ENCODE results near the gene HS1BP3.

HS1BP3 gene

DNA sequence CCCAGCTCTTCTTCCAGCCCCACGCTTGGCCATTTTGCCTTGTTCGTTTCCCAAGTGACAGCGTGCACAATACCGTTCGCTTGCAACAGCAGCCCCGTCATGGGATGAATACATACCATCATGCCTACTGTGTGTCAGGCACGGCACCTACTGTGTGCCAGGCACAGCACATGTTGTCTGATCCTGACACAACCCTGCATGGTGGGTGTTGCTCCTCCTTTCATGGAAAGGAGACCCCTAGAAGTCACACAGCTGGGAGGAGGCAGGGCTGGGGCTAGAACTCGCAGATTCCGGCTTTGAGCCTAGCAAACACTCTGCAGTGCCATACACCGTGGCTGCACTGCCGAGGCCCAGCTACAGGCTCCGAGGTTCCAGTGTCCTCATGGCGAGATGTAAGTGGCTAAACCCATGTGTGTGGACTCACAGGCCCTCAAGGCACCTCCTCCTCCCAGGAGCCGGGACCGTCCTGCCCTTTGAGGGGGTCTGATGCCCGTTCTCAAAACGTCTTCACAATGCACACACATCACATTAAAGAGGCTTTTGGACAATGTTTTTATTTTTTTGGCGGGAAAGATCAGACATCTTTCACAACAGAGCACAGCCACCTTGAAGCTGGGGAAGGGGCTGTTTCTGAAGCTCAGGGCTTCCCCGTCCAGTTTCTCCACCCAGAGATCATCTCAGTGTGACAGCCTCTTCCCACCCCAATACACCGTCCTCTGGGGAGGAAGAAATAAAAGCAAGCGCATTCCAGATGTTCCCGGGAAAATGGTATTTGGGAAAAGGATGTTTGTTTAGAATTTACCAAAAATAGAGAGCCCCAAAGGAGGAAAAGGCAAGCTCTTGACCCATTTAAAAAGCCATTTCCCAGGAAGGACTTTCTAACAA lies 64.9 kb downstream of the HS1BP3 start:
- DNase-seq (ENCODE audit: low read depth in 2 of 2): no peak

DNA sequence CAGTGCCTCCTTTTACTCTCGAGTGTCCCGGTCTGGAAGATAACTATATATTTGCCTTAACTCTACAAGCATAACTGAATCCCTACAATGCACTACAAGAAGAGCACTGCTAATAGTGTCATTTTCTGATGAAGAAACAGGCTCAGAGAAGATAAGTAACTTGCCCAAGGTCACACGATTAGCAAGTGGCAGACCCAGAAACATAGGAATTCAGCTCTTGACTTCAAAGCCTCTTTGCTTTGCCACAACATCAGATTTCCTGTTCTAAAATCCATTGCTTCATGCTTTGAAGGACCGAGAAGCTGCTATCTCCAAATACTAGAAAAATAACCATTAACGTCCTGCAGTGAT lies 65.6 kb downstream of the HS1BP3 start:
- no peak for DNase-seq (ENCODE audit: low read depth in 2 of 2)

DNA sequence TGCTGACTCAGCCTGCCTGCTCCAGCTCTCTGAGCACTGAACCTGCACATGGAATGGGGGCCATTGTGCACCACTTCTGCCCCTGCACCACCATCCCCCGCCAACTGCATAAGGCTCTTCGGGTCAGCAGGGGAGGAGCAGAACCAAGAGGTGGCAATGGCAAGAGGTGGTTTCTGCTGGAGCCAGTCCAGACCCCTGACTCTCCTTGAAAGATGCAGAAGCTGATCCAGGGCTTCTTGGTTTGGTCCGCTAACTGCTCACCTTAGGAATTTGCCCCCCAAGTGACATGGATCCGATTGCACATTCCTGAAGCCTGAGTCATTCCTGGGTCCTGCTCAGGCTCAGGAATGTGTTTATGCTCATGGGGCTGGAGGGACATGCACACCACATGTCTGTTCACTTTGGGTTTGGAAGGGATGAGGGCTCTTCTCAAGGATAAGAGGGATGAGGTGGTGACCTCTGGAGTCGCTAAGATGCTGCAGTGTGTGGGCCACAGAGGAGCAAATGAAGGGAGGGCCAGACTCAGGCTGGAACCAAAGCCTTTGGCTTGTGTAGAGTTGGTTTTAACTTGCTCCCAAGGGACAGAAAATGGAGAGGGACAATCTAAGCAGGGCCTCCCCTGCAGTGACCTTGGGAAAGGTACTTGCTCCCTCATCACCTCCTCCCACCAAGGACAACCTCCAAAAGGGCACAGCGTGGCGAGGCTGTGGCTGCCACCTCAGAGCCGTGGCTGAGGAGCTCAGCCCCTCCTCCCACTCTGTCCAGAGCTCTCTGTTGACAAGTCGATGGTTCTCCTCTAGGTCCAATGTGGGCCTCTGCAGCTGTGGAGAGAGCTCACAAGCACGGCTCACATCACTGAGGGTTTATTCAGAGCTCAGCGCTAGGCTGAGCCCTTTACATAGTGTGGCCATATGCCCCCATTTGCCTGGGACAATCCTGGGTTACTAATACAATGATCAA lies 66.2 kb downstream of the HS1BP3 start:
- DNase-seq (ENCODE audit: low read depth in 2 of 2): peak; percentile 97 to 98

DNA sequence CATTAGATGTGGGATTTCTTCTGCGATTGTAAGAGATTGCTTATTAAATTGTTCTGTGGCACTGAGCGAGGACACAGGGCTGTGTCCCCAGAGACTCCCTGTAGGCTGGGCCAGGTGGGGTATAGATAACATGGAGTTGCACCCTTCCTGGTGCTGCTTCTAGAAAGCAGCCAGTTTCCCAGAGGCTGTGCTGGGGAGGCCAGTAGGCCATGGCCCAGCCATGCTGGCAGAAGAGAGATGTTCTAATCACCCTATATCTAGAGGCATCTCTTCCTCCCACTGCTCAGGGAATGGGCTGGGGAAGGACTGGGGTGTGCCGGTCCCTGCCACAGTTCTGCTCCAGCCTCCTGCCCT lies 66.9 kb downstream of the HS1BP3 start:
- no peak for DNase-seq (ENCODE audit: low read depth in 2 of 2)

DNA sequence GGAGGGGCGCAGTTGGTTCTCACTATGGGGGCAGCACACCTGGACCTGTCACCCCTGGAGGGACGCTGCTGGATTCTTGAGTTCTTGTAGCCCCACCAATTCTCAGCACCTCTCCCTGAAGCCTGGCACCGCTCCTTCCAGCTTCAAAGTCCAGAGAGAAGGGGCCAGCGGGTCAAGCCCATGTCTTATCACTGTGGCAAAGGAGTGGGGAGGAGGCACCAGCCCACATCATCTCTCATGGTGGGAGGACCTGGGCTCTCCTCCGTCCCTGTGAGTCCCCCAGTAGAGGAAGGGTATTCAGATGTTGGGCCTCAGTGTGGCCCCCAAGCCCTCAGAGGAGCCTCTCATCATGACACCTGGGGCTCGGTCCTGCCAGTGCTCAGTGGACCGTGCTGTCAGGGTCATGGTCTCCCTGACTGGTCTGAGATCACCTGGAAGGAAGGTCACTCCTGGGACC lies 67.4 kb downstream of the HS1BP3 start:
- no peak for DNase-seq (ENCODE audit: low read depth in 2 of 2)

DNA sequence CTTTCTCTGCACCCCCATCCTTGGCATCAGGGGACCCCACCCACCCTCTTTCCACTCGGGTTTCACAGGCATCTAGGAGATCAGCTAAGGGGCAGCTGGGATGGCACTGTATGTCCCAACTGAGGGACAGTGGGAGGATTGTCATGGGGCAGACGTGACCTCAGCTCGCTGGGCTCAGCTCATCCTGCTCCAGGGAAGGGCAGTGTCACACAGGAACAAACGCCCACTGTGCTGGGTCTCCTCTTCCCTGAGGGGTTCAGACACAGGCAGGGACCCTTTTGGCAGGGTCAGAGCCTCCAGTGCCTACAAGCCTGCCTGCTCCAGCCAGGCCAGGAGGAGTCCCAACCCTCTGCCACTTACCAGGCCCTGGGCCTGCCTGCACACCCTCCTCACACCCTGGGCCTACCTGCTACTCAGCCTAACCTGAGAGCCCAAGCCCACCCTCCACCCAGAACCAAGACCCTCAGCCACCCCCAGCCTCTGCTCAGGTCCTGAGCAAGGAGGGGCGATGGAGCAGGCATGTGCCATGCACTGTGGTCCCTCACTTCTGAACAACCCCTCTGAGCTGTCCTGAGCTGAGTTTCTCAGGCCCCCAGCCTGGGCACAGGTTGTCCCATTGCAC lies 68.2 kb downstream of the HS1BP3 start:
- DNase-seq (ENCODE audit: low read depth in 2 of 2): no peak

DNA sequence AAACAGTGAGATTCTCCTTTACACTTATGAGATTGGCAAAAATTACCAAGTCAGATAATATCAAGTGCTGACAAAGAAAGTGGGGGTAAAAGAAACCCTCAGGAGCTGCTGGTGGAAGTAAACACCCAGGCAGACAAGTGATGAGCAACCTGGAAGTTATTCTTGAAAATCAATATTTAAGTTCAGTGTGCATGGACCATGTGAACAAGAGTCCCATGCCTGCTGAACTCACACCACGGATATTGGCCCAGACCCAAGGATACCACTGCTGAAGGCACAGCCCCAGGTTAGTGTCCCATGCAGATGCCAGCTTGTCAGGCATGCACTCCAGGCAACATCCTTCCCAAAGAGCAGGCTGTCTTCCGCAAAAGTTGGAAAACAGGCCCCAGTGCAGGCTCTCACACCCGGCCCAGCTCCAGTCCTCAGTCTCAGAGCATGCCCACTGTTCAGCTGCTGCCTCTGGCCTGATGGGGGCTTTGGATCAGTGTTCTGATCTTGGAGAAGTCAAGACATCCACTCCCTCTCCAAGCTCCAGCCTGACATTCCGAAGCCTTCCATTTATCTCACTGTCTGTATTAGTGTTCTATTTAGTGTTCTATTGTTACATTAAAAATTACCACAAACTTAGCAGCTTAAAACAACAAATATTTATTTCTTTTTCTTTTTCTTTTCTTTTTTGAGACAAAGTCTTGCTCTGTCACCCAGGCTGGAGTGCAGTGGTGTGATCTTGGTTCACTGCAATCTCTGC lies 70.0 kb downstream of the HS1BP3 start:
- no peak for DNase-seq (ENCODE audit: low read depth in 2 of 2)

DNA sequence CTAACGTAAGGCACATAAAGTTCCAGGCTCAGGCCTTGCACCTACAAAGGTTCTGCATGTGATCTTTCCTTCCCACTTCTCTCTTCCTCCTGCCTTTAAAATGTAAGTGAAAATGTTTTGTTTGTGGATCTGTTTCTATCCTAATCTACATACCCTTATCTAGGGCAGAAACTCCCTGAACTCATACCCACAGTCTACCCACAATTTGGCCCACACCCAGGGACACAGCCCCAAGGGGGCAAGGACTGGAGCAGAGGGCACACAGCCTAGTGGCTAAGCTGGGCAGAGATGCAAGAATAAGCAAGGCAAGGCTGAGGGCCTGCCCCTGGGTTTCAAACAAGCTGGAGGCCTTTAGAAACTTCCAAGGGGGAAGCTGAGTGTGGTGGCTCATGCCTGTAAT lies 71.0 kb downstream of the HS1BP3 start:
- no peak for DNase-seq (ENCODE audit: low read depth in 2 of 2)

DNA sequence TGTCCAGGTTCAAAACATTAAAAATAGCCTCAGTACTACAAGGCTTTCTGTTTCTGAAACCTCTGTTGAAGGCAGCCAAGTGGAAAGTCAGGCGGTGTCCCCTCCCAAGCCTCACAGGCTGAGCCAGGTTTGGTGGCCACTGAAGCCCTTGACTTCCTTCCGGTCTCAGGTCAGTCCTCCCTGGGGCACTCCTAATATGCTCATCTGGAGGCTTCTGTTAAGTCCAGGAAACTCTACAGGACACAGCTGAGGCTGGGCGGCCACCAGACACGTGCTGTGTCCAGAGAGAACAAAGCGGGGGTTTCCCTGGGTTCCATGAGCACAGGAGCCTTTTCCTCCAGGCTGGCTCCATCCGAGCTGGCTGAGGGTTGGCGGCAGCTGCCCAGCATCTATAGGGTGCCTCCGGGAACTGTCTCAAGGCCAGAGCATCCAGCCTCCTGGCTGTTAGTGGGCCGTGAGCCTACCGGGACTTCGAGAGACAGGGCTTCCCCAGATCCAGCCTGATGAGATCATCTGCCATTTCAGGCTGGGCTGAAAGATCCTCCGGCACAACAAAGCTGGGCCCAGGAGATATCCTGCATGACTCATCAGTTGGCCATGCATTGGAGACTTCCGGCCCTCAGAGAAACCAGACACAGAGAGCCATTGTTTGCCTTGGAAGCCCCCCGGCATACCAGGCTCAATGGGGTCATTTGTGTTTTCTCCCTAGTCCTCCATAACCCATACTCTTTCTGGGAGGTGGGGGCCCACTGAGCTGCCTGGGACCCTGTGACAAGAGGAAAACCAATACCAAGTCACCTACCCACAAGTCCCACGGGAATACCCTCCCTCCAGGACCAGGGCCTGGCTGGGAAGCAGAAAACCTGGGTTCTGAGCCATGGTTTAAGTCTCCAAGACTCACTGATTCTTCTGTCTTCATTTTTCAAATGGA lies 71.7 kb downstream of the HS1BP3 start:
- DNase-seq (ENCODE audit: low read depth in 2 of 2): peak; percentile 92 to 93

DNA sequence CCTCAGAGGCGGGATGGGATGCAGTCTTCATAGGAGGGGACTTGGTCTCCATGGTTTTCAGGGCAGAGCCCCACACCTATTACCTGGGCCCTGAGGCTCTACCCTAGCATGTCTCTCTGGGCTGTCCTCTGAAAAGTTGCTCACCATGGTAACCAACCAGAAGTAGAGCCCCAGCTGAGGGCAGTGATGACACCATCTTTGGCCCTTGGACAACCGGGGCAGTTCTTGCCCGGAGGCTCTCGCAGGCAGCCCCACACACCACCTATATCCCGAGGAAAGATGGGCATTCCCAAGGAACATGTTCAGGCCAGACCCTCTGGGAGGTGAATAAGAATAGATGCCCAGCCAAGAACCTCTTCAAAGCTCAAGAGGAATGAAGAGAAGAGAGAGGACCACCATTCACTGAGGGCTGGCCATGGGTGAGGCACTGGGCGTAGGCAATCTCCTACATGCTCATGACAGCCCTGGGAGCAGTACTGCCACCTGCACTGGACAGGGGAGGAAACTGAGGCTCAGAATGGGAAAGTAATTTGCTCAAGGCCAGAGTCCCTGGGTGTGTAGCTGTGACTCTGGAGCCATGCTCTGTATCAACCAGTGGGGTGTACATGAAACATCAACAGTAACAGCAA lies 72.5 kb downstream of the HS1BP3 start:
- no peak for DNase-seq (ENCODE audit: low read depth in 2 of 2)

DNA sequence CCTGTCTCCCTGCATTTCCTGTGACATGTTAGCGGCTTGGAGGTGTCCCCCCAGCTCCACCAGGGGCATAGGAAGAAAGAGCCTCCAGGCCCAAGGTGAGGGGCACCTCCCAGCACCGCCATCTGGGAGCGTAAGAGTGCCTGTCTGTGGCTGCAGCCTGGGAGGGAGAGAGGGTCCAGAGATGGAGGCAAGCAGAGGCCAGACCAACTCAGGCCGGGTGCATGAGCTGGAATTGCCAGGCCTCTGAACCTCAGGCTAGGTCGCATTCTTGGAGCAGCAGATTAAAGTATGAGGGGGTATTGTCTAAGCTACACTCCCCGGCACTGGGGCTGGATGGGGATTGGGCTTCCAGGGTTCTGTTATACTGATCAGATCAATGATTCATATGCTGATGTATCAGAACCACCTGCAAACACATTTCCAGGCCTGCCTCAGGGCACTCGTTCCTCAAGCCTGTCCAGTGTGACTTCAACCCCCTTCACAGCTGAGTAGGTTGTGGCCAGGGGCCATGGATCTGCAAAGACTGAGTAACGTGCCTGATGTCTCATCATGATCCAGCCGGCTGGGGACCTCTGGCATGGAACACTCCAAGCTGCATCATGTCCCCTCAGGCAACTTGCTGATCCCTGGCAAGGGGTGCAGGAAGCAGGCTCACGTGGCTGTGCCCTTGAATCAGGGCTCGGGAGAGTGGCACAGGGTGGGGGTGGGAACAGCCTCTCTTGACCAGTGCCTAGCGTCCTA lies 73.2 kb downstream of the HS1BP3 start:
- no peak for DNase-seq (ENCODE audit: low read depth in 2 of 2)

DNA sequence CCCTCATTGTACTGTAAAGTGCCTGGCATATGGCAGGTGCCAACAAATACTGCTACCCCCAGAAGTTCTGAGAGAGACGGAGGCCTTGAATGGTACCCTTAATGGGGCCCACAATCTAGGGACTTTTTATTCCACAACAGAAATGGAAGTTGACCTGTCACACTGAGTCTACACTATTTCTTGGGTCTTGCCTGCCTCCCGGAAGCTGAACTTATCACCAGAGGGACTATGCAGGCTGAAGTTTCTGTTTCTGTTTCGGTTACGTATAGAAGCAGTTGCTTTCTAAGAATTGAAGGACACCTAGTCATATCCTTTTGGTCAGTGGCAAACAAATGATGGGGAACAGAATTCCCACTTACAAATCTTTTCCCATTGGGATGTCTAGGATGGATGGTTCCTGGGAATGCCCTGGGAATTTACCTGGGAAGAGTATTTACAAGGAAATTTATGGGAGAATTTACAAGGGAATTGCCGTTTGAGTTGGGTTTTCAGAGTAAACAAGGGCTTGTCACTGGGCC lies 74.2 kb downstream of the HS1BP3 start:
- DNase-seq (ENCODE audit: low read depth in 2 of 2): no peak

DNA sequence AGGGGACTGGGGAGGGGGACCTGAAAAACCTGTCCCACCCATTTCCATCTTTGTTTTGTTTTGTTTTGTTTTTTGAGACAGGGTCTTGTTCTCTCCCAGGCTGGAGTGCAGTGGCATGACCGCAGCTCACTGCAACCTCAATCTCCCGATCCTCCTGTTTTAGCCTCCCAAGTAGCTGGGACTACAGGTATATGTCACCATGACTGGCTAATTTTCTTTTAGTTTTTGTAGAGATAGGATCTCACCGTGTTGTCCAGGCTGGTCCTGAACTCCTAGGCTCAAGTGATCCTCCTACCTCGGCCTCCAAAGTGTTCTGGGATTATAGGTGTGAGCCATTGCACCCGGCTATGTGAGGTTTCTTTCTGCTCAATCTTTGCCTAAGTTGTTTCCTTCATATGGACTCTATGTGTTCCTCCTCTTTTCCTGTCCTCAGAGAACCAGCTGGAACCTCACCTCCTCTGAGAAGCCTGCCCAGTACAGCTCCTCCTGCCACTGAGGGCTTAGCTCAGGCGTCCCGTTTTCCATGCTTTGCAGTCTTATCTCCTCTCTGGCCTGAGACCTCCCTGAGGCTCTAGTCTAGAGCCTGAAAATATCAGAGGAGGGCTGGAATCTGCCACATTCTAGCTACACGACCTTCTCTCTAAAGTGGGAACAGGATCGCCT lies 74.8 kb downstream of the HS1BP3 start:
- DNase-seq (ENCODE audit: low read depth in 2 of 2): no peak

DNA sequence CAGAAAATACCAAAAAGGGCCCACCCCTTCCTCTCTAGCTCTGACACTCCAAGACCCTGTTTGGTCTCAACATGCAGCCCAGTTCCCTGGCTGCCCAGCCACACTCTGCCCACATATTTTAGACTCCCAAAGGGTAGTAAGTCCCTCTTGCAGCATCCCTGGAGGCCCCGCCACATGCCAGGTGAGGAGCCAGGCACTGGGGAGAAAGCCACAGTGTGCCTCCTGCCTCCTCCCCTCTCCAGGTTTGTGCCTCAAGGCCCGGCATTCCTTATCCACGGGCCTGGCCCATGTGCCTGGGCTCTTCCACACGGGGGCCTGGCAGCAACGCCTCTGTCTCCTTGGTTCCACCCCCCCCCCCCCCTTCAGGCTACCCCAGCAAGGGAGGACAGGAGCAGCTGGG lies 75.5 kb downstream of the HS1BP3 start:
- DNase-seq (ENCODE audit: low read depth in 2 of 2): no peak

DNA sequence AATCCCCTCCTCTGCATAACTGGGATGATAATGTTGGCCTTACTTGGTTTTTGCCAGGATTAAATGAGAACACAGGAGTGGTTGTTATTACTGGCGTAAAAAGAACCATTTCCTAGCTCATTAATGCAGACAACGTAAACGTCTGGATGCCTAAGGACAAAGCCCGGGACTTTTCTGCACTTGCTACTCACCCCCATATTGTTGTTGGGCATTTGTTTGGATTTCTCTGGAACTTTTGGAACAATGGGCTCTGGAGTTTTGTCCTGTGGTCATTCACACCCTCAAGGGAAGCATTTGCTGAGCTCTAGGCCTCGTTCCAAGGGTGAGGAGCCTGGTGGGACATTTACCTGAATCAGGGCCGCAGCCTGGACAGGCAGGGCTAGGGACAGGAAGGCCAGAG lies 76.0 kb downstream of the HS1BP3 start:
- DNase-seq (ENCODE audit: low read depth in 2 of 2): no peak

DNA sequence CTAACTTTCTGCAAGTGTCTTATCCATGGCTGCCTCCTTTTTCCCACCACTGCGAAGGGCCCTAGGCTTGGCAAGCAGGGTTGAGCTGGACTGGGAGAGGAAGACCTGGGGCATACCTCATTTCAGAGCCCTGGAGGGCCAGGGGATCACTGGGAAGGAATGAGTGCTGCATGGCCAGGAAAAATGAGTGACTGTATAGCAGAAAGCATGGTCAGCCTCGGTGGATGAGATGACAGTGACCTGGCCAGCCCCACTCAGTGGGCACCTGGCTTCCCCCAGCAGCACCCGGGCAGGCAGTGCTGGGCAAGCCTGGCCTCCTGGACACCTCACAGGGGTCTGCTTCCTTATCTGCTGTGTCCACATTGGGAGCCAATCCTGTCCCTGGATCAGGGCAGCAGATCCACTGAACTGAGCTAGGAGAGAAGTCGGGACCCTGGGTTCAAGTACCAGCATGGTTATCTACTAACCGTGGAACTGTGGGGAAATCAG lies 76.4 kb downstream of the HS1BP3 start:
- DNase-seq (ENCODE audit: low read depth in 2 of 2): no peak

DNA sequence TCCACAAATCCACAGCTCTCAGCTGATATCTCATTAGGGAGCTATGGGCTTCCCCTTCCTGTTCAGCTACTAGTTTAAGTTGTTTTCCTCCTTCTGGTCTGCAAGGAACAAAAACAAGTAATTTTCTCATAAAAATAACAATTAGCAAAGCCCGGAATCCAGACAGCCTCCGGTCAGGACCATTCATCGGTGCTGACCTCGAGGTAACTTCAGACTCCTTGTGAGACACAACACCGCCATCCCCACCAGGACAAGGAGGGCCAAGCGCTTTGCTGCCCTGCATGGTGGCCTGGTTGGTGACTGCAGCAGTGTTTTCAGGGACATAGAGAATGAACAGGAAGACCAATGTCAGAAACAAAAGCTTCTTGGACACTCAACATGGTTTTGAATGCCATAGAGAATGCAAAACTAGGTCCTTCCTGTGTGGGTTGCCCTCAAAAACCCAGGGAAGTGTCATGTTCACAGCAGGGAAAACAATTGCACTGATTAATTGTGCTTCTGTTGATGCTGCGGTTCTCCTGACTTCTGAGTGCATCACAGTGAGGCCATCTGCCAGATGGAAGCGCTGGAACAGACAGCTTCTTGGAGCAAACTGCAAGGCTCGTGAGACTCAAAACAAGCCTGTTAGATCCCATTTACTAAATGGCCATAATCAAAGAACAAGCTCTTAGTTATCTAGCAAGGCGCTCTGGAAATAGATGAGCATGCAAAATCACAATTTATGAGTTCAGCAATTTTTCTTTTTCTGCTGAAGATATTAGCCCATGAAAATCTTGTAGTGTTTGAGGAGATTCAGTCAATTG lies 77.1 kb downstream of the HS1BP3 start:
- DNase-seq (ENCODE audit: low read depth in 2 of 2): peak; percentile 59 to 69

DNA sequence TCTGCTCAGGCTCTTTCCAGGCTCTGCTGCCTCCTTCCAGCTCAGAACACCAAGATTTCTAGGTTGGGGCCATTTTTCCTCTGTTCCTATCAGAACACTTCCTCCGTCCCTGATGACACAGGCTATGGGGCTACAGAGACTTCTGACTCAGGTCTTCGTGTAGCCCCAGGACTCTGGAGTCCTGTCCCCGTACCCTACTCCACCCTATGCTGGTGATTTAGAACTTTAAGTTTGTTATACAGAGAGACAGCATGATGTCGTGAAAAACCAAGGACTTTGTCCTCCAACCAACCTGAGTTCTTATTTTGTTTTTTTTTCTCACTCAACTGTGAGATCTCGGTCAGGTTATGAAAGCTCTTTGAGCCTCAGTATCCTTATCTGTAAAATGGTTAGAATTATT lies 78.7 kb downstream of the HS1BP3 start:
- DNase-seq (ENCODE audit: low read depth in 2 of 2): no peak
